Activated CD4-positive, alpha-beta T cell treated with anti-CD3 and anti-CD28 coated beads for 4 hours (primary cell): ENCODE data around the gene LCP1.
"Not testable (repeated sequence)": the region's sequence is repeated elsewhere in the genome, so short reads cannot be mapped to it uniquely, and the experiment has no call there.

ENCODE experiments used
- DNase-seq, 2 donors: peaks; one replicate each; pipeline ENCODE4 v3.0.0-alpha.2; 2020

The LCP1 gene

GRCh38 chr13:46179969-46180763 is 1.8 kb downstream of the LCP1 start:
- no peak for DNase-seq

DNA sequence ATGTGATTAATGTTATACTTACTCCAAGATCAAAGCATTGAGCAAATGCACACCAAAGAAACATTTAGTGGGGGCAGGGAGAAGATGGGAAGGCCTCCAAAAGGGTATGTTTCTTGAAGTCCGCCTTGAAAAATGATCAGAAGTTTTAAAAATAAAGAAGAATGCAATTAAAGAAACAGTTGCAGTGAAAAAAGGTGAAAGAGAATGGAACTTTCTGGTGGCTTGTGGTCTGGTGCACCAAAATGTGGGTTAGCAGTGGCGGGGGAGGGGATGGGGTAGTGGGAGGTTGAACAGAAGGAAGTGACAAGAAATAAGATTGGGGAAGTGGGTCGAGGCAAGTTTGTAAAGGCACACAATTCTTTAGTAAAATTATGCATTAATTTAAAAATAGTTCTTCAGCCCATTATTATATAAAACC is 2.5 kb downstream of the LCP1 start:
- DNase-seq: peak; percentile 80 to 81

DNA sequence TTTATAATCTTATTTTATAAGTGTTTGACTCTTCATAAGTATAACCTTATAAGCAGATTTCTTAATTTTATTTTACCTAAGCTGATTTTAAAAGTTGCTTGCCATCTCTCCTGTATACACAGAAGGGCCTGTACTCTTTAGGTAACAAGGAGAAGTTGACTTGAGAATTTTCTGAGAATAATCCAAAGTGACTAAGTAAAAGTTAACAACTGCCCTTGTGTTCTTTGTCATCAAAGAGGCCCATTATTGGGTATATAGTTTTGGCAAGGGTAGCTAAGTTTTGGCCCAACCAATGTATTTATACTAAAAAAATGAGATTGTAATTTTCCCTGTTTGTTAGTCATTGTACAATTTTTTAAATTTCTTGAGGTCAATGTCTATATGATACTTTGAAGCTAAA is 3.2 kb downstream of the LCP1 start:
- no peak for DNase-seq

GRCh38 chr13:46178143-46178542 is 3.8 kb downstream of the LCP1 start:
- DNase-seq: no peak

GRCh38 chr13:46176756-46177155 is 5.2 kb downstream of the LCP1 start:
- DNase-seq: no peak

DNA sequence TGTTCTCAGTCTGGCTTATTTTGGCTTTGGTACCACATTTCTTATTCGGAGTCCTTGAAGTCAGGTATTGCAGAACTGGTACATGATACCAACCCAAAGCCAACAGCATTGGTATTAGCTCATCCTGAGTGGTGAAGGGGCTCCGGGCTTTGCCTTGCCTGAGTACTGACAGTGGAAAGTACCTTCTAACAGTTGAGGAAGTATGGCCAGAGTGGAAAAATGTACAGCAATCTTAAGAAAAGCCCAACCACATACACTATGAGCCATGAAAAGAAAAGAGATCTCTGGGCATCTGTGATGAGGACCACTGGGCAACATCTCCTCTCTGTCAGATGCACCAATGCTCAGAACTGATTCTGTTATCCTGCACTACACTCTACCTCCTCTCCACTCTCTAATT is 8.3 kb downstream of the LCP1 start:
- no peak for DNase-seq

- DNase-seq: peak in 1 of 2 donors; percentile 41
These were observed 9.4 kb downstream of the LCP1 start for GRCh38 chr13:46172531-46172991.

GRCh38 chr13:46171739-46172138 is 10.2 kb downstream of the LCP1 start:
- DNase-seq: no peak

DNA sequence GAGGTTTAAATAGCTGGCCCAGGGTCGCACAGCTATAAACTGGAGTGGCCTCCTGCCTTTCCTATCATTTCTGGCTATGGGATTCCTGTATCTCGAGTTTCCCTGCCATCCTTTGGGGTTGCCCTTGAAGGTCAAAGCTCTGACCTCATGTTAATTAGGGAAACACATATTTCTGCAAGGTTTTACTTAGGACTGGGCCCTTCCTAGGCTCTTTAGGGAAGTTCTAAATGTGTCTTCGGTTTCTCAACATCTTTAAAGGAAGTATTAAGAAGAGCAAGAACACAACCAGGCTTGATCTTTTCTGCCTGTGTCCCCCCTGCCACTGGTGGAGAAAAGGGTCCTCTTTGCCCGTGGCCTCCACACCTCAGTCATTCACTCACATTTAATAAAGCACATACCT is 10.8 kb downstream of the LCP1 start:
- no peak for DNase-seq

GRCh38 chr13:46170687-46171086 is 11.3 kb downstream of the LCP1 start:
- DNase-seq: no peak

DNA sequence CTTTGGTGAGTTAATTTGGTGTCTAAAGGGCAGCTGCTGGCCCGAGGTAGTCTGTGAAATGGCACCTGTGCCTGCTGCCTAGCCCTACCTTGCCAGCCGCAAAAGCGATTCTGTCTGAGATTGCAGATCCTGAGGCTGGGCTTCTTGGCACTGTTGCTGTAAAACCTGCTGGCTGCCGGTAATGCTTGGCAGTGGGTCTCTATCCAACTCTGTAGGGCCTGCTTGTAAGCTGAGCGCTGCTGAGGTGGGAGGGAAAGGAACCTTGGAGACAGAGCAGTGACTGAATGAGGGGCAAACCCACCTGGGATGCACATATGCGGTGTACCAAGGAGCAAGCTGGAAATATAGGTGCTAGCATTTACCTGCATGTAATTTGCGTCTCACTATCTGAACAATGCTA is 11.7 kb downstream of the LCP1 start:
- no peak for DNase-seq

GRCh38 chr13:46169758-46170157 is 12.2 kb downstream of the LCP1 start:
- no peak for DNase-seq

GRCh38 chr13:46168783-46169182 is 13.2 kb downstream of the LCP1 start:
- DNase-seq: no peak

GRCh38 chr13:46168341-46168740 is 13.6 kb downstream of the LCP1 start:
- DNase-seq: peak; percentile 47 to 53

DNA sequence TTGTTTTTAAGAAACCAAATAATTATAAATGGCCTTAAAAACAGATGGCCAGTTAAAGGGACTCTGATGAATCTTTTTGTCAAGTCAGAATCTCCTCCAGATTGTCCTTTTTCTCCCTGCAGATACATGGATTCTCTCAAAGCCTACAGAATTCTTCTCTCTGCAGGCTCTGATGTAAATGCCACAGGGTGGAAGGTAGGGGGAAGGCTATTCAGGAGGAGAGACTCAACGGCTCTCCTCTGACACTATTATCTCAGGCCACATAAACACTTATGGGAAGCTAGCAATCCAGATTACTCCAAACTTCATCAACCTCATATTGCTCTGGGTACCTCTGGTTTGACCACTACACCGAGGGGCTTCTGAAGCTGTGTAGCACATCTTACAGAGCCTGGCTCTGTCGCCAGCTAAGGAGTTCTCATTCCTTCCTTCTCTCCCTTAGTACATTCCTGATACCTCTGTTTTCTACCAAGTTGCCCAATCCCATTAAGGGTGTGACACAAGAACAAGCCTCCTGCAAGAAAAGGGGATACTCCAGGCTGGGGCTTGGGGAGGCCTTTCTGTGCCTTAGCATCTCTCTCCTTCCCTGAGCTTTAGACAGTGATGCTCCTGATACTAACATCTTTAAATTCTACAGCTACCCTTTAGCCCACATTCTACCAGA is 14.9 kb downstream of the LCP1 start:
- DNase-seq: no peak

GRCh38 chr13:46166224-46166584 is 15.8 kb downstream of the LCP1 start:
- DNase-seq: no peak

GRCh38 chr13:46165485-46166223 is 16.3 kb downstream of the LCP1 start:
- no peak for DNase-seq

DNA sequence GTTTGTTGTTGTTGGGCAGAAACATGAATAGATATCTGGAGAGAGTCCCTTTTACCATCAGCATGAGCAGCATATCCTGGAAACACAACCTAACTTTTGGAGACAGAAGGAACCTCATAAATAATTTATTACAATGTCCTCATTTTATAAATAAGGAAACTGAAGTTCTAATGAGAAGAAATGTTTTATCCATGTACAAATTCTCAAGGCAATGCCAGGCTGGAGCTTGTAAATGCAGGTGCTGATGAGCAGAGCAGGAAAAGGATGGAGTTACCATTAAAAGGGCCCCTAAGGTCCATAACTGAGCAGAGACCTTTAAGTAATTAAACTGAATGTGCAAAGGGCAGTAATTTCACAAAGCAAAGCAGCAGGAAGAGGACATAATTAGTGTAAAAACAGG is 17.3 kb downstream of the LCP1 start:
- DNase-seq: no peak

- DNase-seq: not testable (repeated sequence)
These were observed 19.2 kb downstream of the LCP1 start for GRCh38 chr13:46162741-46163140.

DNA sequence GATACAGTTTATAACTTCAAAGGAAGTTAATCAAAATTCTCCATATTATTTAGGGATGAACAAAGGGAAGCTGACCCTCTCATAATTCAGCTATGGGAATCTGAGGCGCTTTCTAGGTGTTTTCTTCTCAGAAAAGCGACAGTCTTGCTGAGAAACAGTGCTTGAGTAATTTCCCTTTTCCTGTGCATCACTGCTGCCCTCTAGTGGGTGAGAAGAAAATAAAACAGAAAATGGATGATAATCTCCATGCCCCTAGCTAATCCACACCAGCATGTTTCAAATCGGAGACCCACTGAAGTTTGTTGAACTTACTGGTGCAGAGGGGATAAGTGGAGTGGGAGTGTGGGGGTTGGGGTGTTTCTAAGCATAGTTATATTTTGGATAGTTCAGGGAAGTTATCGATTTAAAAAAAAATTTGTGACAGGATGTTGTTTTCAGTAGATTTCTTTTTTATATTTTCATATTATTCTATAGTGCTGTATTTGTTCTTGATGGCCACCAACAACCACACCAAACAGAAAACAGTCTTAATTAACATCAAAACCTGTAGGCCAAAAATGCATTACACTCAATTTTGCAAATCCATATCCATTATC is 21.4 kb downstream of the LCP1 start:
- DNase-seq: peak; percentile 42 to 60

DNA sequence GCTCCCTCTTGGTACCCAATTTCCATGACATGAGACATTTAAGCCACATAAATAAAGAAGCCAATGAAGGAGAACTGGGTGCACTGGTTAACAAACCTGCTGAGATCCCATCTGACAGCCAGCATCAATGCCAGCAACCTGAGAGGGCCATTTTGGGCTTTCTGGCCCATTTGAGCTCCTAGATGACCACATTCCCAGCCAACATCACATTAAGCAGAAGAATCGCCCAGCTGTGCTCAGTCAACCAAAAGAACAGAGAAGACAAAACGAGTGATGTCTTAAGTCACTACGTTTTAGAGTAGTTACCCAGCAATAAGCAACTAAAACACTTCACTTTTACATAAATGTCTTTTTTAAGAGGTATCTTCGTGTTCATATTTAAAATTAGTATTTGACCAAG is 21.9 kb downstream of the LCP1 start:
- DNase-seq: no peak

DNA sequence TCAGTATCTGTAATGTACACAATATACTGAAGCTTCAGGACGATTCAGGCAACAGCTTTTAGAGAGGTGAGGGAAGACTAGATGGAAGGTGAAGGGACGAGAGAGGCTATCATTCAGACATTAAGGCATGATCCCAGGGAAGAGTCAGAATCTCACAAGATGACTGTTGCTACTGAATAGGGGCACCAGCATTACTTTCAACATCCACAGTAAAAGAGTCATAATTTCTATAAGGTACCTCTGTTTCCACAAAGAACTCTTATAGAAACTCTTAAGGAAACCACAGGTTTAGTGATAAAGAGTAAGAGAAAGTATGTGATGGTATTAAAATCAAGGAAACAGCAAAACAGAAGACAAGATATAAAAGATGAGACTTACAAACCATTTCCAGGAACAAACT is 23.0 kb downstream of the LCP1 start:
- no peak for DNase-seq

DNA sequence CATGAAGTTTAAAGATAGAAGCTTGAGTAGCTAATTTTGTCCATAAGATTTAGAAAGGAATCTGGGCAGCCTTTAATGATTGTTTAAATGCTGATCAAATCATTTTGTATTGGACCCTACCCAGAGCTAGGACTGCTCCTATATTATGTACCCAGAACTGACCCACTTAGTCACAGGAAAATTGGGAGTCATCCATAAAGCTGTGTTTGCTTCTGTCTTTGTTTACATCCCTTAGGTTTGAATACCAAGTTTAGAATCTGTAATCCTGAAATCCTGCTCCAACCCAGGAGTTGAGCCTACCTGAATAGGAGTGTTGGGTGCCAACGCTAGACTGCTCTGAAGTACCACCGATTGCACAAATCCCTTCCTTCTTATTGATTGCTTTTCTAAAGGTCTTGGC is 23.8 kb downstream of the LCP1 start:
- no peak for DNase-seq
